Vagina (tissue), 2 donors: ENCODE results near the gene ITM2B. TPM values are rescaled to one million over a fixed set of nuclear protein-coding genes. Genes with fewer than 3 reads are reported as not detected.

Experiments
- DNase-seq, 2 donors: peaks; one replicate each; pipeline ENCODE4 v3.0.0-alpha.2; 2017; ENCODE audit errors: extremely low spot score in 2 of 2
- H3K27ac ChIP-seq: fragments of 200-600 bp; sonication (generic); one replicate; pipeline ENCODE4 v1.5.1; 2019
- H3K27me3 ChIP-seq: fragments of 200-600 bp; sonication (generic); one replicate; pipeline ENCODE4 v1.5.1; 2019
- H3K36me3 ChIP-seq, 2 donors: fragments of 200-600 bp; sonication (generic); one replicate each; pipeline ENCODE4 v1.5.1; 2017 to 2019
- H3K4me1 ChIP-seq: fragments of 200-600 bp; sonication (generic); one replicate; pipeline ENCODE4 v1.5.1; 2019
- H3K4me3 ChIP-seq, 2 donors: fragments of 200-600 bp; sonication (generic); 1 replicate in 1 of 2; 2 replicates in 1 of 2; pipeline ENCODE4 v1.5.1; 2016 to 2019
- H3K9me3 ChIP-seq: fragments of 200-600 bp; sonication (generic); one replicate; pipeline ENCODE4 v1.5.1; 2019
- CTCF ChIP-seq, 3 experiments: fragments of 450-650 bp in 2 of 3; fragments of 200-600 bp in 1 of 3; sonication (generic) in 1 of 3; IDR thresholded peaks; one replicate each; pipeline ENCODE4 v1.5.1; 2017 to 2019; ENCODE audit warnings: antibody characterized with exemption in 3 of 3, mild to moderate bottlenecking in 2 of 3, moderate library complexity in 2 of 3
- POLR2A ChIP-seq, 2 donors: fragments of 450-650 bp; IDR thresholded peaks; one replicate each; pipeline ENCODE4 v1.6.1; 2017; ENCODE audit warnings: antibody characterized with exemption in 2 of 2, mild to moderate bottlenecking in 2 of 2, moderate library complexity in 2 of 2
- POLR2AphosphoS5 ChIP-seq, 2 donors: sonication (generic); formaldehyde crosslinking; IDR thresholded peaks; one replicate each; pipeline ENCODE4 v1.9.0; 2017; ENCODE audit warnings: antibody characterized with exemption in 2 of 2, mild to moderate bottlenecking in 2 of 2, low read depth in 1 of 2; ENCODE audit not compliant: insufficient read depth in 1 of 2
- intact Hi-C: fragments of 100-400 bp; cut with DNase I; formaldehyde crosslinking; loops from one replicate; pipeline ENCODE4 v1.15.1; 2023
- total RNA-seq: library from RNA; depleted of rRNA; stranded (reverse); fragments of >200 nt; gene quantifications from one replicate; pipeline ENCODE4 v1.2.3, GENCODE V29; 2016

The ITM2B gene
- total RNA-seq, 1 donor from 2014 or later: 475 TPM

GRCh38 chr13:48251611-48252081, 18.6 kb downstream of the ITM2B start:
- peak overlapping the region; percentile 16 for H3K27ac ChIP-seq
- peaks cover 0 to 31% of the 10 kb centered on the region in 2 donors for H3K36me3 ChIP-seq
- H3K4me1 ChIP-seq: peaks cover 60% of the 10 kb centered on the region
- H3K4me3 ChIP-seq: no peak overlapping the region
- intact Hi-C loops: no loop called here
- TF ChIP-seq POLR2AphosphoS5 (IDR thresholded peaks at IDR 0.05; ENCODE audit: insufficient read depth in 1 of 2, low read depth in 1 of 2) (no peak), POLR2A (IDR thresholded peaks at IDR 0.05) (no peak), CTCF (IDR thresholded peaks at IDR 0.05) (no peak)
- H3K9me3 ChIP-seq: no peaks in the 10 kb centered on the region
- no peaks in the 10 kb centered on the region for H3K27me3 ChIP-seq
- DNase-seq: no peak

- Histone ChIP-seq H3K27me3 (no peaks in the 10 kb centered on the region), H3K27ac (no peak overlapping the region), H3K9me3 (no peaks in the 10 kb centered on the region), H3K4me1 (peaks cover 55% of the 10 kb centered on the region), H3K4me3 (no peak overlapping the region), H3K36me3 (peaks cover 0 to 35% of the 10 kb centered on the region in 2 donors)
- TF ChIP-seq POLR2A (IDR thresholded peaks at IDR 0.05) (no peak), CTCF (IDR thresholded peaks at IDR 0.05) (no peak), POLR2AphosphoS5 (IDR thresholded peaks at IDR 0.05; ENCODE audit: insufficient read depth in 1 of 2, low read depth in 1 of 2) (no peak)
- no peak for DNase-seq
- intact Hi-C loops: no loop called here
These were observed 19.2 kb downstream of the ITM2B start for GRCh38 chr13:48252176-48252575.

- intact Hi-C loops: no loop called here
- peaks cover 0 to 52% of the 10 kb centered on the region in 2 donors for H3K36me3 ChIP-seq
- TF ChIP-seq CTCF (IDR thresholded peaks at IDR 0.05) (no peak), POLR2A (IDR thresholded peaks at IDR 0.05) (no peak), POLR2AphosphoS5 (IDR thresholded peaks at IDR 0.05; ENCODE audit: insufficient read depth in 1 of 2, low read depth in 1 of 2) (no peak)
- DNase-seq: no peak
- H3K27ac ChIP-seq: no peak overlapping the region
- H3K27me3 ChIP-seq: no peaks in the 10 kb centered on the region
- H3K4me1 ChIP-seq: peaks cover 52% of the 10 kb centered on the region
- H3K4me3 ChIP-seq: no peak overlapping the region
- H3K9me3 ChIP-seq: no peaks in the 10 kb centered on the region
These were observed 20.8 kb downstream of the ITM2B start for GRCh38 chr13:48253849-48254248.

- TF ChIP-seq POLR2AphosphoS5 (IDR thresholded peaks at IDR 0.05; ENCODE audit: insufficient read depth in 1 of 2, low read depth in 1 of 2) (no peak), POLR2A (IDR thresholded peaks at IDR 0.05) (no peak), CTCF (IDR thresholded peaks at IDR 0.05) (no peak)
- peaks cover 52% of the 10 kb centered on the region for H3K4me1 ChIP-seq
- peaks cover 0 to 64% of the 10 kb centered on the region in 2 donors for H3K36me3 ChIP-seq
- H3K9me3 ChIP-seq: no peaks in the 10 kb centered on the region
- intact Hi-C loops: no loop called here
- no peak overlapping the region for H3K27ac ChIP-seq
- H3K4me3 ChIP-seq: no peak overlapping the region
- H3K27me3 ChIP-seq: no peaks in the 10 kb centered on the region
- no peak for DNase-seq
These were observed 22.1 kb downstream of the ITM2B start for GRCh38 chr13:48255090-48255489.

GRCh38 chr13:48255954-48256353, 22.9 kb downstream of the ITM2B start:
- Histone ChIP-seq H3K27ac (no peak overlapping the region), H3K4me3 (no peak overlapping the region), H3K9me3 (no peaks in the 10 kb centered on the region), H3K27me3 (no peaks in the 10 kb centered on the region), H3K4me1 (peaks cover 44% of the 10 kb centered on the region), H3K36me3 (peaks cover 0 to 73% of the 10 kb centered on the region in 2 donors)
- TF ChIP-seq POLR2AphosphoS5 (IDR thresholded peaks at IDR 0.05; ENCODE audit: insufficient read depth in 1 of 2, low read depth in 1 of 2): no peak
- TF ChIP-seq POLR2A (IDR thresholded peaks at IDR 0.05): no peak
- no peak for TF ChIP-seq CTCF (IDR thresholded peaks at IDR 0.05)
- DNase-seq: no peak
- intact Hi-C loops: no loop called here
